GM19455 (cell line): ENCODE measurements around the gene DYNC1LI1.
"Not testable (repeated sequence)": the region's sequence is repeated elsewhere in the genome, so short reads cannot be mapped to it uniquely, and the experiment has no call there.

ENCODE experiments used
- ATAC-seq: cut with Tn5 transposase; IDR thresholded peaks from one replicate; pipeline ENCODE4 v1.9.1; 2021; ENCODE audit not compliant: unreplicated experiment

Gene DYNC1LI1

DNA sequence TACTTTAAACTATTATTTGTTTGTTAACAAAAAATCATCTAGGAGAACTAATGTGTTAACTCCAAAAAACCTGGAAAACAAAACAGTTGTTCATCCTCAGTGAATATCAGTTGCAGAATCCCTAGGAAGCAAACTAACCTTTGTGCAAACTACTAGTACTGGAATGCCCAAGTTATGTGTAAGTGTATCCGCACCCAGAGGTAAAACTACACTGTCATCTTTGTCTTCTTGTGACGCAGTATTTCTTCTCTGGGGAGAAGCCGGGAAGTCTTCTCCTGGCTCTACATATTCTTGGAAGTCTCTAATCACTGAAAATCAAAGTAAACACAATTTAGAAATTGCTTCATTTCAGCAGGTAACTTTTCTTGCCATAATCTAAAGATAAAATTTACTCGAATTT lies 29.8 kb downstream of the DYNC1LI1 start:
- ATAC-seq, result no peak

DNA sequence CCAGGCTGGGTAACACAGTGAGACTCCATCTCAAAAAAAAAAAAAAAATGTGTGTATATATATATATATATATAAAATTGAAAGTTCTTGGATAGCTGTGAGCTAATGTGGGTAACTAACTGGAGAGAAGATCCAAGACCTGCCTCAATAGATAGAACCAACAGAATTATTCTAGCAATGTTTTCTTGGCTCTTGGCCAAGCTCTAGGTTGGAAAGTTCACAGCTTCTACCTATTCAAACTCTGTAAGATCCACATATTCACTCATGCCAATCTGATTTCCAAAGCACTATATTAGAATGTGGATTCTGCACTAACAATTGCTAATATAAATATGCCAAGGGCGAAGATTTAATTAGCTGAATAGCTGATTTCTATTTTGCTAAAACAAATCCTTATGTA lies 38.2 kb downstream of the DYNC1LI1 start:
- ATAC-seq, result no peak

DNA sequence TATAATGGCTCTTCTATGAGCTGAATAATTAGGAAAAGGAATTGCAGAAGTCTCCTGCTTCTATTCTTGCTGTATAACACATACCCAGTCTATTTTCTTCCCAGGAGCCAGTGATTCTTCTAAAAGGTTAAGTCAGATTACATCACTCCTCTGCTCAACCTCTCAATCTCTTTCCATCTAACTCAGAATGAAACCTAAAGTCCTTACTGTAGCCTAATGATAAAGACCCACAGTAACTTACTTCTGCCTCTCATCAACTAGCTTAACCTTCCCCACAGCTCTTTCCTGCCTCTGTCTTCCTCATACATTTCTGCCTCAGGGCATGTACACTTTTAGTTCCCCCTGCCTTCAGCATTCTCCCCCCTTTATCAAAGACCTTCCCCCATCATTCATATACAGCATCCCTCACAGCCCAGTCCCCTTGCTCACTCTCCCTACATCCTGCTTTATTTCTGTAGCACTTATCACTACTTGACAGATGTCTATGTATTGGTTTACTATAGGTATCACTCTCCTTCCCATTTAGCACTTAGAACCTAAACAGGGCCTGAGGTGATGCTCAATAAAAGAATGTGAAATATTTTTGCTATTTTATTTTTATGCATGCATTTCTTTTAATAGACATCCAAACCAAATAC lies 39.5 kb downstream of the DYNC1LI1 start:
- no peak for ATAC-seq

DNA sequence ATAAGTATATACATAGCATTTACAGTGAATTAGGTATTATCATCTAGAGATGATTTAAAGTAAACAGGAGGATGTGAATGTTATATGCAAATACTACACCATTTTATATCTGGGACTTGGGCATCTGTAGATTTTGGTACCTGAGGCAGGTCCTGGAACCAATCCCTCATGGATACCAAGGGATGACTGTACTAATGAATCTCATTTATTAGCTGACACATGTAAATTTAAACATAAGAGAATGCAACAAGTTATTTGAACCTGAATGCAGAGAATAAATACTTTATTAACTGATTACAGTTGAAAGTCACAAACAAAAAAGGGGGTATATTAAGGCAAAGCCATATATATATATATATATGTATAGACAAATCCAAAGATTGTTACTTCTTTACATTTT lies 44.9 kb downstream of the DYNC1LI1 start:
- ATAC-seq, result no peak

DNA sequence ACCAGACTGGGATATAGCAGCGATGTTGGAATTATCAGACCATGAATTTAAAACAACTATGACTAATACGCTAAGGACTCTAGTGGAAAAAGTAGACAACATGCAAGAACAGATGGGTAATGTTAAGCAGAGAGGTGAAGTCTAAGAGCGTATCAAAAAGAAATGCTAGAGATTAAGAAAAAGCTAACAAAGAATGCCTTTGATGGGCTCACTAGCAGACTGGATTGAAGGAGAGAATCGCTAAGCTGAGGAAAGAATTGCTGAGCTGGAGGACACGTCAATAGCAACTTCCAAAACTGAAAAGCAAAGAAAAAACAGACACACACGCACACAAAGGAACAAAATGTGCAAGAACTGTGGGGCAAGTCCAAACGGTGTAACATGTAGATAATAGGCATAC lies 48.0 kb downstream of the DYNC1LI1 start:
- no peak for ATAC-seq

DNA sequence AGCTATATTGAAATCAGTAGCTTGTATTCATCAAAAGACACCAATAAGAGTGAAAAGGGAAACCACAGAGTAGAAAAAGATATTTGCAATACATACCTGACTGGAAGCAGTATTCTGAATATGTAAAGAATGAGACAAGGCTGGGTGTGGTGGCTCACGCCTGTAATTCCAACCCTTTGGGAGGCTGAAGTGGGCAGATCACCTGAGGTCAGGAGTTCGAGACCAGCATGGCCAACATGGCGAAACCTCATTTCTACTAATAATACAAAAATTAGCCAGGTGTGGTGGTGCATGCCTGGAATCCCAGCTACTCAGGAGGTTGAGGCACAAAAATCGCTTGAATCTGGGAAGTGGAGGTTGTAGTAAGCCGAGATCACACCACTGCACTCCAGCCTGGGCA lies 51.7 kb downstream of the DYNC1LI1 start:
- not testable (repeated sequence) for ATAC-seq

DNA sequence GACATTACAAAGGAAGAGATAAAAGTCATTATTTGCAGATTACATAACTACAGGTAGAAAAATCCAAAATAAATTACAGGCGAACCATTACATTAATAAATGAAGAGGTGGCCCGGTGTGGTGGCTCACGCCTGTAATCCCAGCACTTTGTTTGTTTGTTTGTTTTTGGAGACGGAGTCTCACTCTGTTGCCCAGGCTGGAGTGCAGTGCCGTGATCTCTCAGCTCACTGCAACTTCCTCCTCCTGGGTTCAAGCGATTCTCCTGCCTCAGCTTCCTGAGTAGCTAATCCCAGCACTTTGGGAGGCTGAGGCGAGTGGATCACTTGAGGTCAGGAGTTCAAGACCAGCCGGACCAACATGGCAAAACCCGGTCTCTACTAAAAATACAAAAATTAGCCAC lies 53.9 kb downstream of the DYNC1LI1 start:
- not testable (repeated sequence) for ATAC-seq

DNA sequence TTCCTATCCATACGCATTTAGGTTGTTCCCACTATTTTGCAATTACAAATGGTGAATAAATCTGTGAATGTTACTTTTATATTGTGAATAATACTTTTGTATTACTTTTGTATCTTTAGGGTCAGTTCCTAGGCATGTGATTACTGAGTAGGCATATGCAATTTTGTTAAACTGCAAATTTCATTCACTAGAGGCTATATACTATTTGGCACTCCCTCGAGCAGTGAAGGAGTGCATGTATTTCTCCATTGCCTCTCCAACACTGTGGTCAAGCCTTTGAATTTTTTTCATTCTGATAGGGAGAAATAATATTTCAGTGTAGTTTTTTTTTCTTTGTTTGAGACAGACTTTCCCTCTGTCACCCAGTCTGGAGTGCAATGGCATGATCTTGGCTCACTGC lies 59.7 kb downstream of the DYNC1LI1 start:
- ATAC-seq, result no peak

DNA sequence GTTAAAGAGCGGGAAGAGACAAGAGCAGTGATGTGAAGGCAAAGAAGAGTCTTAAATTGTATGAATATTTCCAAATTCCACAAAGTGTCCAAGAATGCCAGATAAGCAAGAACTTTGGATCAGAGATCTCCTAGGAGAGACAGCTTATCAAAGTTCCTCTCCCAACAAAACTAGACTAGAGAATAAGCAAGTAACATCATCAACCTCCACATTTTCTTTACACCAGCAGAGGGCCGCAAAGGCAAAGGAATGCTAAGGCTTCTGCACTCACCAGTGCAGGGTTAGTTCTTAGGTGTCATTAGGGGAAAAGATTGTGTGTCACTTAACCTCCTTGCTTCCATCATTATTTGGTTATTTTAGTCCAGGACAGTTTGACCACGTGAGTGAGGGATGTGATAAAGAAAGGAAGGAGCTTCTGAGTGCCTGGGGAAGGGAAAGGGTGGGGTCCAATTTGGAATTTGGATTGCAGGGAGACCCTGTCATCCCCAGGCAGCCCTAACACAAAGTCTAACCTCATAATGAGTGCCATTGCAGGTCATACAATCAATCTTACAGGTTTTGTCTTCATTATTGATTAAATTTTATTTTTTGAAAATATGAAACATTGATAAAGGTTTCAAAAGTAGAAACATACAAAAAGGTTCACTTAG lies 60.5 kb downstream of the DYNC1LI1 start:
- peak; percentile 81 for ATAC-seq

DNA sequence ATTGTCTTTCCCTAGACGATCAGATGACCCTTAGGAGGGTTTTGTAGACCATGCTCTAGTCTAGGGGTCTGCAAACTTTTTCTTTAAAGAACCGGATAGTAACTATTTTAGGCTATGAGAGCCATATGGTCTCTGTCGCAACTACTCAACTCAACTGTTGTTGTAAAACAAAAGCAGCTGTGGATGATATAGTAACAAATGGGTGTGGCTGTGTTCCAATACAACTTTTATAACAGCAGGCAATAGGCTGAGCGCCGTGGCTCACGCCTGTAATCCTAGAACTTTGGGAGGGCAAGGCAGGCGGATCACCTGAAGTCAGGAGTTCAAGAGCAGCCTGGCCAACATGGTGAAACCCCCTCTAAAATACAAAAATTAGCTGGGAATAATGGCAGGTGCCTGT lies 61.9 kb downstream of the DYNC1LI1 start:
- no peak for ATAC-seq

DNA sequence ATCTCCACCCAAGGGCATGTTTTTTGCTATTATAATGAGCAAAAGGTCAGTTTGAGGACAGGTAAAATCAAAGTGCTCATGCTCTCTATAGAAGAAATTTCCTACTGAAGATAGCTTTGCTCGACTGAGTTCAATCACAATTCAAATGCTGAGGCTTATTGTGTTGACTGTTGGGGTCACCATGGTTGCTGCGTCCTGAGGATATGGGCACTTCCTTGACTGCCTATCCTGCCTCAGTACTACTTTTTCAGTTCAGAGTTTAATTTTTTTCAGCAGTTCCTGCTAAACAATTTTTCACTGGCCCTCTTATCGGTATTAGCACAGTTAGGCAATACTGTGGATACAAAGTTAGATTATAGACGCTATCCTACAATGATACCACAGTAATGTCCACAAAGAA lies 64.2 kb downstream of the DYNC1LI1 start:
- no peak for ATAC-seq

DNA sequence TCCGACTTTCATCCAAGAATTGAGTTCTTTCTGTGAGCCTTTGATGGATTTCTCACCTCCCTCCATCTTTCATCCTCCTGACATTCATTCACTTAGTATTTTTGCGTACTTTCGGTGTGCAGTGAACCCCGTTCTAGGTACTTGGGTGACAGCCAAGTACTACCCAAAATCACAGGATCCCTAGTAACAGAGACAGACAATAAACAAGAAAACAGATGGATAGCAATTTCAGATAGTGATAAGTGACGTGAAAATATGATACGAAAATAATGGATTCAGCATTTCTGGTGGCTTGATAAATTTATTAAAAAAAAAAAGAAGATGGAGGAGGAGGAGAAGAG lies 67.7 kb downstream of the DYNC1LI1 start:
- ATAC-seq, result peak; percentile 16

DNA sequence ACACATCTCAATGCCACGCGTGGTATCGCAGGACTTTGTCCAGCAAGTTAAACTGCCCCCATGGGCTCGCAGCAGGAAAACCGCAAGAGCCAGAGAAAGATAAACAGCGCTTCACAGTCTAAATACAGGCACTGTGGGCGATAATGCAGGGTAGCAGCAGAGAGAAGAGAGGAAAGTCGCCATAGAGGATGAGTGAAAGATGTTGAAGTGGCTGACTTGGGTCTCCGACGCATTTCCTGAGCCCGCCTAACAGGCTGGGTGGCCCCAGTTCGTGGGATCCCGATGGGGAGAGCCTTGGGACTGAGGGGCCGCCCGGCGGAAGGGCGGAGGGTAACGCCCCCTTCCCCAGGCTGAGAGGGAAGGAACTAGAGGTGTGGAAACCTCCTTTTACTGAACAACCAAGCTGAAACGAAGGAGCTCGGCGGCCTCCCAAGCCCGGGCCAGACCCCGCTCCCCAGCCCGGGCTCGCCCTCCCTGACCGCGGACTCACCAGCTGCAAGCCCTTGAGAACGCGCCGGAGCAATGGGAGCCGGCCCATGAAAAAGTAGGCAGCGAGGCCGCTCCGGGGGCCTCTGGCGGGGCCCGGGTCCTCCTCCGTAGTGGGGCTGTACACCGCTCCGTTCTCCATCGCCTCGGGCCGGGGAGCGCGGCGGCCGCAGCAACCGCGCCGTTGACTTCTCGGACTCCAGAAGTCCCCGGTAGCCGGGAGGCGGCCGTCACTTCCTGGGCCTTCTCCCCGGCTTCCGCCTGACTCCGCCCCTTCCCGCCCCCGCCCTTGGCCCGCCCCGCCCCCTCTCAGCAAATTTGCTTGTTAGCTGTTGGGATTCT lies 68.3 kb downstream of the DYNC1LI1 start, which contains the start of gene CMTM6:
Gene CMTM6 (minus strand): TSS at position 735 of the 828 bp plus-strand sequence. CDS start 107 bp downstream, at position 628.
- ATAC-seq, result peak; percentile 79

DNA sequence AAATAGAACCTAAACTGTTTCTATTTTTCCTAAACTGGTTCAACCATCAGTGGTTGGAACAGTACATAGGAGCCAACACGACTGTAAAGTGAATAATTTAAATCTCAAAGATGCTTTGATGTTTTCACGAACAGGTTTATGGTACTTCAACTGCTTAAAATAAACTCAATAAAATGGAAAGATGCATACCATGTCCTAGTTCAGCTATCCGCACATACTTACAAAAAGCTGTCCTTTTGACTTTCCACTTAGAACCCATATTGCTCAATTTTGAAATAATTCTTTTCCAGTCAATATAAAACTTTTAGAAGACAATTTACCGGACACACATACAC lies 68.9 kb downstream of the DYNC1LI1 start:
- no peak for ATAC-seq

DNA sequence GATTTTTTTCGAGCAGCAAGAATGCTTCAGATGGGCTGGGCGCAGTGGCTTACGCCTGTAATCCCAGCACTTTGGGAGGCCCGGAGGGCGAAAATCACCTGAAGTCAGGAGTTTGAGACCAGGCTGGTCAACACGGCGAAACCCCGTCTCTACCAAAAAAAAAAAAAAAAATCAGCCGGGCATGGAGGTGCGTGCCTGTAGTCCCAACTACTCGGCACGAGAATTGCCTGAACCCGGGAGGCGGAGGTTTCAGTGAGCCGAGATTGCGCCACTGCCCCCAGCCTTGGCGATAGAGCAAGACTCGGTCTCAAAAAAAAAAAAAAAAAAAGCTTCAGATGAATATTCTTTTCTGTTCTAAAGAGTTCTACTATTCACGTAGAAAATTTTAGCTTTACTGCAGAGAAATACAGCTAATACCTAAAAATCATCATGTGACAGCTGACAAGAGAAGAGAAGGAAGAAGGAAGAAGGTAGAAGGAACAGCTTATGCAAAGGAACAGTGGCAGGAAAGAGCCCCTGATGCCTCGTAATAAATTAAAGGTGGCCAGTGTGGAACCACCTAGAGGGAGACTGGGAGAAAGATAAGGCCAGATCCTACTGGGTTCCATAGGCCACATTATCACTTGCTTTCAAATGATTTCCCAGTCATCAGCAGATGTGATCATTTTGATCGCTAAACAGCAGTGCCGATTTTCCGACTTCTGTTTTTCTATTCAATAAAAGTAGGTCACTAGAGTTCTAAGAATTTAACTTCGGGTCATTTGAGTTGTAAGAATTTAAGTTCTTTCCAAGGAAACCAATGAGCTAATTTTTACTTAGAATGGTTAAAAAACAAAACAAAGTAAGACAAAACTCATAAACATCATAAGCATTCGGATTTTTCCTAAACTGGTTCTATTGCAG lies 69.5 kb downstream of the DYNC1LI1 start:
- ATAC-seq, result no peak

DNA sequence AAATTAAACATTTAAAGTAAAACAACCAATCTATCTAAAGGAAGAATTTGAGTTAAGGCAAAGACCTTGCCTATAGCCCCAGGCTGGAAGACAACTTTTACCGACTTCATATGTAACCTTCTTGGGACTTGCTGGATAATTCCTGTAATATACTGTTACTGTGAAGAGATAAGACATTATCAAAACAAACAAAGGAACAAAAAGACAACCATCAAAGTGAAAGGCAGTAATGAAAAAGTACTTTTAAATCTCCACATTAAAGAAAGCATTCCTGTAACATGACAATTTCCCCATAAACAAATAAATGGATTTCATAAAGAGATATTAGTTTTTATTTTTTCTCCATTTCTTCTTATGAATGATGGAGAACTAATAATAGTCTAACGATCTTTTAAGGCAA lies 70.4 kb downstream of the DYNC1LI1 start:
- no peak for ATAC-seq

DNA sequence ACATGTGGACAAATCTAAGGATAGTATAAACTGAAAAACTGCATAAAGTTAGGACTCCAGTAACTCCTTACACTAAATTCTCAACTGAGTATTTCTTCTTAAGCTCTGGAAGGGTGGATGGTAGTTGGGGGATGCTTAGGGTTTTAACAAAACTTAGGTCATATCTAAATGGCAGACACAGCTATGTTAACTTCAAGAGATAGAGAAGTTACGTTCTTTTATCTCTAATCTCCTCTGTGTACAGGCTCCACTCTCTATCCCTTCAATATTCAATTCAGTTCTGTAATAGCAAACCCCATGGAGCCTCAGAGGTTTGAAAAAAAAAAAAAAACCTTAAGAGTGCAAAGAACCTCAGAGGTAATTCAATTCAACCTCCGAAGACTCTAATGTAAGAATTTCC lies 71.1 kb downstream of the DYNC1LI1 start:
- ATAC-seq, result no peak

DNA sequence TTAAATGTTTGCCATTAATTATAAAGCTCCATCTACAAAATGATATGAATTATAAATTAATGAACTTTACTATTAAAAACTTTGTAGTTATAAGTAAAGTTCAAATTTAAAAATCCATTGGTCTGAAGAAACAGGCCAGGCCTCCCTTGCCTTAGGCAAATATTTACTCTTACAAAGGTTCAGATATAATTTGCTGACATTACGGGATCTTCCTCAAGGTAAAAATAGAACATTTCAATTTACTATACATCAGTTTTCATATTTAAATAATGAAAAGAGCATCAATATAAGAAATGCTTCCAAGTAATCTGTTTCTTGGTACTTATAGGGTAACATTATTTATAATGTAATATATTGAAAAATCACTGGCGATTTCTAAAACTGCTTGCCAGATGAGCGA lies 71.7 kb downstream of the DYNC1LI1 start:
- ATAC-seq, result no peak

DNA sequence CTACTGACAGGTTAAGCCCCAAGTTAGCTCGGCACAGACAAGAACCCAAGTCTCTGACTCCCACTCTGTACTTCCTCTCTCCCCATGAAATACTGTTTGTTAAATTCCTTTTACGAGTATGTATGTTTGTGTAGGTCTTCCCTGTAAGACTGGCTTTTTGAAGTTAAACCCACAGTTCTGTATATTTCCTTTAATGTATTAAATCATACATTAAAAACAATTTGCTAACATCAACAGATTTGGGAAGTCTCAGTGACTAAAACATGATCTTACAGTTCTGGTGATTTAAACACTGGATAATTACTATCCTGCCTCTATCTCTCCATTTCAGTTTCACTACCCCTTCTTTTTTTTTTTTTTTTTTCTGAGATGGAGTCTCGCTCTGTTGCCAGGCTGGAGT lies 72.4 kb downstream of the DYNC1LI1 start:
- ATAC-seq, result no peak

DNA sequence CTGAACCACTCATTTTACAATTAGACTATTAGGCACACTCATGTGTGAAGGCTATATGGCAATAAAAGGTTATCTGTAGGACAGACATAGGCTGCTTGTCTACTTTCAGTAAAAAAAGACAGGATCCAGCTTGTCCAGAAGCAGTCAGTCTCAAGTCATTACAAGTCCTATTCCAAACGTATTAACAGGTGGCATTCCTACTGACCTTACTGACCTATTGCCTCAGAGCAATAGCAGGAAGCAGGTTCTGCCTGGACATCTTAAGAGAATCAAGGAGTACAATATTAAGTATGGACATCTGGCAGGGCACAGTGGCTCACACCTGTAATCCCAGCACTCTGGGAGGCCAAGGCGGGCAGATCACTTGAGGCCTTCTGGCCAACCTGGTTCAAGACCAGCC lies 75.0 kb downstream of the DYNC1LI1 start:
- no peak for ATAC-seq

DNA sequence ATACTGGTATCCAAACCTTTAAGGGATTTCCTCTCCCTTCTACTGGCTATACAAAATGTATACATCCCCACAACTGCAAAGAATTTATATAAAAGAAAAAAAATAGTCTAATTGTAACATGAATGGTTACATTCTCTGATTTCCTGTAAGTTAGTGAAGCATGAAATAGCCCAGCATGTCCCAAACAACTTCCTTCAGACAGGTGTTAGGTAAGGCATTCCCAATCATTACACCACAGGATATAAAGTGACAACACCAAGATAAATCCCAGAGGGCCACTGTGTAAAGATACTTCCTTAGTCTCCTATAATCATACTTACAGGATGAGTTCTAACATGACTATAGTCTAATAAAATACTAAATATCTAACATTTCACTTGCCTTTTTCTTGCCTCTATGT lies 75.6 kb downstream of the DYNC1LI1 start:
- ATAC-seq, result no peak
